ENCODE results near the gene PON2. TPM values are rescaled to one million over a fixed set of nuclear protein-coding genes. Genes with fewer than 3 reads are reported as not detected.

Gene PON2
- total RNA-seq, 1 donor from 2014 or later = 77.5 TPM

DNA sequence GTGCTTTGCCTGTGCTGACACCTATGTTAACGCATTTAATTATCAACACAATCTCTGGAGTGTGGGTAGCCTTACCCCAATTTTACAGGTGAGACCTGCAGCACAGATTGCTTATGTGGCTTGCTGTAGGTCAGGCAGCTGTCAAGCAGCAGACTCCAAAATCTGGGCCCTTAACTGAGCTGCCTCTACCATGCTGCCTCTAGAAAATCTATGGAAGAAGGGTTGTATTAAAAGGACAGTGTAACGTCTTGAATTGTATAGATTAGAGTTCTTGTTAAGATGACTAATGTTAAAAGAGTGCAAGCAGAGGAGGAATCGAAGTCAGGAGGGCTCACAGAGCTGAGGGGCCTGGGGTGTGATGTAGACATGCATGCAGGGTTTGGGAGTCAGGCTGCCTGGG lies 37.4 kb downstream of the PON2 start:
- no peaks in the 10 kb centered on the region for H3K36me3 ChIP-seq (ENCODE audit: control insufficient read depth, insufficient read depth, low read length)
- no peak overlapping the region for H3K4me3 ChIP-seq (ENCODE audit: low read depth, low read length)
- TF ChIP-seq, protein P1, sequence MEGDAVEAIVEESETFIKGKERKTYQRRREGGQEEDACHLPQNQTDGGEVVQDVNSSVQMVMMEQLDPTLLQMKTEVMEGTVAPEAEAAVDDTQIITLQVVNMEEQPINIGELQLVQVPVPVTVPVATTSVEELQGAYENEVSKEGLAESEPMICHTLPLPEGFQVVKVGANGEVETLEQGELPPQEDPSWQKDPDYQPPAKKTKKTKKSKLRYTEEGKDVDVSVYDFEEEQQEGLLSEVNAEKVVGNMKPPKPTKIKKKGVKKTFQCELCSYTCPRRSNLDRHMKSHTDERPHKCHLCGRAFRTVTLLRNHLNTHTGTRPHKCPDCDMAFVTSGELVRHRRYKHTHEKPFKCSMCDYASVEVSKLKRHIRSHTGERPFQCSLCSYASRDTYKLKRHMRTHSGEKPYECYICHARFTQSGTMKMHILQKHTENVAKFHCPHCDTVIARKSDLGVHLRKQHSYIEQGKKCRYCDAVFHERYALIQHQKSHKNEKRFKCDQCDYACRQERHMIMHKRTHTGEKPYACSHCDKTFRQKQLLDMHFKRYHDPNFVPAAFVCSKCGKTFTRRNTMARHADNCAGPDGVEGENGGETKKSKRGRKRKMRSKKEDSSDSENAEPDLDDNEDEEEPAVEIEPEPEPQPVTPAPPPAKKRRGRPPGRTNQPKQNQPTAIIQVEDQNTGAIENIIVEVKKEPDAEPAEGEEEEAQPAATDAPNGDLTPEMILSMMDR (IDR thresholded peaks at IDR 0.05; ENCODE audit: insufficient read depth, low read length, poor library complexity, severe bottlenecking) = no peak
- H3K27me3 ChIP-seq (ENCODE audit: control insufficient read depth, insufficient read depth, low read length) = no peaks in the 10 kb centered on the region
- DNase-seq (ENCODE audit: low read depth) = no peak

DNA sequence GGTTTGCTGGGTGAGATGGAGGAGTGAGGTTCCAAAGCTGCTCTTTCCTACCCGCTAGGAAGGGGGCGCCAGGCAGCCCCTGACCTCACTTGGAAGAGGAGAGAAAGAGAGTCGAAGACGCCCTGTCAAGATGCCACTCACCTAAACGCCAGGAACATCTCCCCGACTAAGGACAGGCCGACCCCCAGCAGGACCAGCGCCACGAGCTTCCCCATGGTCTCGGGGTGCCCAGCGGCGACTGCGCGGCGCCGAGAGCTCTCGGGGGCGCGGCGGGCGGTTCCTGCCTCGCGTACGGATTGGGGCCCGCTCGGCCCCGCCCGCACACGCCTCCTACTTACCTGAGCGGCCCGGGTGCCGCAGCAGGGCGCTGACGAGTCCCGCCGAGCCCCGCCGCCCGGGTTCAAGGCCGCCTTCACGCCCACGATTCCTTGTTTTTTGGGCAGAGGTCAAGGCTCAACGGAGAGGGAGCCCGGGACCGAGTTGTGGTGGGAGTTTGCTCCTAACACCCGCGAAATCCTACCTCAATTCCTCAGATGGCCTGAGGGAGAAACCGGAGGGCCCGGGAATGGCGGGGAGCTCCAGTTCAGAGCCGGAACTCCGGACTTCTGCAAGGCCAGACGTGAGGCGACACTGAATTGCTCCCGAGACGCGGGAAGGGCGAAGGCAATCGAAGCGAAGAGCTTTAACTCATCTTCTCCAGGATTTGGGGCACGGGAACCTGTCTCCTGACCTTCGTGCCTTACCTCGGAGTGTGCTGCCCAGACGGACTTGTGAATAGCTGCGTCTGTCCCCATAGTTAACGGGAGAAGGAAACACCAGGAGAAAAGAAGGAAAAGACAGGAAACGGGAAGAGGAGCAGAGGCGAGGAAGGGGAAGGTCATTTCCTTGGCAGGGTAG lies 38.4 kb downstream of the PON2 start, which contains the start of gene PON3:
PON3 (minus strand) TSS at position 240 of the 897 bp plus-strand sequence; CDS start at position 215, 25 bp downstream.
- no peak for DNase-seq (ENCODE audit: low read depth)
- Histone ChIP-seq H3K4me3 (ENCODE audit: low read depth, low read length) (no peak within 1 kb of the TSS), H3K36me3 (ENCODE audit: control insufficient read depth, insufficient read depth, low read length) (no peaks in the 10 kb centered on the region), H3K27me3 (ENCODE audit: control insufficient read depth, insufficient read depth, low read length) (no peaks in the 10 kb centered on the region)
- TF ChIP-seq, protein P1 (IDR thresholded peaks at IDR 0.05; ENCODE audit: insufficient read depth, low read length, poor library complexity, severe bottlenecking) = no peak

DNA sequence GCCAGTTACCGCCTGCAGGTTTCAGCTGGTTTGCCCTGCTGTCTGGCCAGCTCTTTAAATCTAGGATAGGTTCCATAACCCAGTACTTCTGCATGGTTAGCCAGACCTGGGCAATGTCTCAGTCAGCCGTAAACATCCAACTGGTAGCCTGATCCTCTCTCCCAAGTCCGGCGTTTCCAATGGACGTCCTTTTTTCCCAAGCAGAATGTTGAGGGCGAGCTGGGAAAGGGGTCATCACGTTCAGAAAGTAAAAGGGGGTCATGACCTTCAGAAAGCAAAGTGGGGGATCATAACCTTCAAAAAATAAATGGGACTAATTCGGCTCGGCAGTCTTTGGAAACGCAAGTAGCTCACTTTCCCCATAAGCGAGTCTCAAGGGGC lies 39.1 kb downstream of the PON2 start:
- TF ChIP-seq, protein P1 (IDR thresholded peaks at IDR 0.05; ENCODE audit: insufficient read depth, low read length, poor library complexity, severe bottlenecking) = no peak
- Histone ChIP-seq H3K4me3 (ENCODE audit: low read depth, low read length) (no peak overlapping the region), H3K27me3 (ENCODE audit: control insufficient read depth, insufficient read depth, low read length) (no peaks in the 10 kb centered on the region), H3K36me3 (ENCODE audit: control insufficient read depth, insufficient read depth, low read length) (no peaks in the 10 kb centered on the region)
- no peak for DNase-seq (ENCODE audit: low read depth)

DNA sequence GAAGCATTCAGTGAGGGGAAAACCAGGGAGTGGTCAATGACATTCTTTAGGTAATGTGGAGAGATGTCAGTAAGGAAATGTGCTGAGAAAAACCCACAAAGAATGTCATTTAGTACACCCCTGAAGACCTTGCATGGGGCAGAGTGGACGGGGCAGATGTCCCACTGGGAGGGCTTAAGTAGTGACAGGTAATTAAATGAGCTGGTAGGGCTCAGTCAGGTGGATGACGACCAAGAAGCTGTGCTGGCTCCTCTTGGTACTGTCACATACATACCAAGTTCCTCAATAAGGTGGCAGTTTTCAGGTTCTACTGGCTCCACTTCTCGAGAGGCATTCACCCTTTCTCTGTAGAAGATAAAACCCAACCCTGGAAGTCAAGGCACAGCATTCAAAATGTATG lies 40.5 kb downstream of the PON2 start:
- no peak for DNase-seq (ENCODE audit: low read depth)
- TF ChIP-seq, protein P1 (IDR thresholded peaks at IDR 0.05; ENCODE audit: insufficient read depth, low read length, poor library complexity, severe bottlenecking) = no peak
- no peaks in the 10 kb centered on the region for H3K27me3 ChIP-seq (ENCODE audit: control insufficient read depth, insufficient read depth, low read length)
- no peak overlapping the region for H3K4me3 ChIP-seq (ENCODE audit: low read depth, low read length)
- H3K36me3 ChIP-seq (ENCODE audit: control insufficient read depth, insufficient read depth, low read length) = no peaks in the 10 kb centered on the region

DNA sequence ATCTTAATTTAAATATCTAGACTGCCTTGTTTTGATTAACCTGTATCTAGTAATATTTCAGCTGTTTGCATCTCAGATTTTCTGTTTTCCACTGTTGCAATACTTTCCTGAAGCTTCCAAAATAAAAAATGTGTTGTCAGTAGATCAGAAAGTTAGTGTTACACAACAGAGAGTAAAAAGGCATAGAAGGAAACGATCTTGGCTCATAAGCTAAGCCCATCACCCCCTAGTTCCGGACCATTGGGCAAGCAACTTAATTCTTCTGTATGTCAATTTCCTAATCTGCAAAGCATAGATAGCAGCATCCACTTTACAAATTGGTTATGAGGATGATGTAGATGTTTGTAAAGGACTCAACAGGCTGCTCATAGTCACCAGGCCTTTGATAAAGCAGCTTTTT lies 43.1 kb downstream of the PON2 start:
- no peaks in the 10 kb centered on the region for H3K36me3 ChIP-seq (ENCODE audit: control insufficient read depth, insufficient read depth, low read length)
- TF ChIP-seq, protein P1 (IDR thresholded peaks at IDR 0.05; ENCODE audit: insufficient read depth, low read length, poor library complexity, severe bottlenecking) = no peak

More for the DNA sequence above, 43.1 kb downstream of the PON2 start:
- DNase-seq (ENCODE audit: low read depth) = no peak
- no peaks in the 10 kb centered on the region for H3K27me3 ChIP-seq (ENCODE audit: control insufficient read depth, insufficient read depth, low read length)
- no peak overlapping the region for H3K4me3 ChIP-seq (ENCODE audit: low read depth, low read length)
